ENCODE measurements around the gene EVC2. TPM values are rescaled to one million over a fixed set of nuclear protein-coding genes. Genes with fewer than 3 reads are reported as not detected.
"Not testable (repeated sequence)": the region's sequence is repeated elsewhere in the genome, so short reads cannot be mapped to it uniquely, and the experiment has no call there.

EVC2 gene
- total RNA-seq, 1 experiment from 2014 or later = 2.6 TPM

- no peak for DNase-seq (ENCODE audit: low read depth)
Measured at GRCh38 chr4:5626913-5627312, 81.4 kb downstream of the EVC2 start.

DNA sequence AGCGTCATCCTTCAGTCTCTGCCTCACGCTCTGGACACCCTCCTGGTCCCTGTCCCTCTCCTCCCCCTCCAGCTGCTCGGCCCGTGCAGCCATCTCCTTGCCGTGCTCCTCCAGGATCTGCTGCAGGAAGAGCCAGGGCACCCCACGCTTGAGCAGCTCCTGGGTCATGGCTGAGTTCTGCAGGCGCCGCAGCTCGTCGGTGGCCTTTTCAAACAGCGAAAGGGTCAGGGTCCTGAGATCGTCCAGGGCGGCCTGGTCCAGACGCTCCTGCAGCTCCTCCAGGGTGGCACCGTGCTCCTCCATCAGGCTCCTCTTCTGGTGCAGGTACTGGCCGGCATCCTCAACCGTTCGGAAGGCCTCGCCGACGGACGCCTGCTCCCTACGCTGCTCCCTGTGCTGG is 85.8 kb downstream of the EVC2 start:
- DNase-seq (ENCODE audit: low read depth) = no peak

DNA sequence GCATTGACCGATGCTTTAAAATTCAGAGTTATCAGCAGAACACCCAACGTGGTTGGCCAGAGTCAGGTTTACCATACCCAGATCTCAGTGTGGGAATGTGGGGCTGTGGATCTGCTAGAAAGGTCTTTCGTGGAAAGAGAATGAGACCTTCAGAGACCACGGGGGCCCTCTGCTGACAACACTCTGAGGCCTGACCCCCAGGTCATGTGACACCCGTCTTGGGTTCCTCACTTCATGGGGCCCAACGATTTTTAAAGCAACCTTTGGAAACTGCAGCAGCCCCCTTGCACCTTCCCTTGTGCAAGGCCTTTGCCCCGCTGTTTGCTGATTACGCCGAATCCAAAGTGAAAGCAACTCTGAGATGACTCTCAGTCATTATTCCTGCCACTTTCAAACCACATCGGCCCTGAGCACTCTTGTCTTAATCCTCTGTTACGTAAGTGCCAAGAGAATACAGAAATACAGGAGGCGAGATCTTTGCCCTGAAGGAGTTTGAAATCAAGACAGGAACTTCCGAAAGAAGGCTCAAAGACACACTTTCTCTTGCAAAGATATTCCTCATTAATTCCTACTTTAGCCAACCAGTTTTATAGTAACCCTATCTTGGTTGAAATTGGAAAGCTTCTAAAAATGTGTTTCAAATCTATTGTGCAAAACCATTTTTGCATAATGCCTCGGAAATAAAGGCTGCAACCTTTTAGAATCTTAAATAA is 88.3 kb downstream of the EVC2 start:
- DNase-seq (ENCODE audit: low read depth) = peak; percentile 67

GRCh38 chr4:5618051-5618960 is 90.1 kb downstream of the EVC2 start:
- no peak for DNase-seq (ENCODE audit: low read depth)

- no peak for DNase-seq (ENCODE audit: low read depth)
Measured at GRCh38 chr4:5616331-5616950, 91.9 kb downstream of the EVC2 start.

GRCh38 chr4:5615496-5616075 is 92.8 kb downstream of the EVC2 start:
- no peak for DNase-seq (ENCODE audit: low read depth)

- no peak for DNase-seq (ENCODE audit: low read depth)
Measured at GRCh38 chr4:5611750-5612149, 96.6 kb downstream of the EVC2 start.

GRCh38 chr4:5609306-5610007 is 98.9 kb downstream of the EVC2 start:
- DNase-seq (ENCODE audit: low read depth) = no peak

GRCh38 chr4:5593828-5594227 is 114.5 kb downstream of the EVC2 start:
- DNase-seq (ENCODE audit: low read depth) = not testable (repeated sequence)

- no peak for DNase-seq (ENCODE audit: low read depth)
Measured at GRCh38 chr4:5592272-5592671, 116.1 kb downstream of the EVC2 start.

DNA sequence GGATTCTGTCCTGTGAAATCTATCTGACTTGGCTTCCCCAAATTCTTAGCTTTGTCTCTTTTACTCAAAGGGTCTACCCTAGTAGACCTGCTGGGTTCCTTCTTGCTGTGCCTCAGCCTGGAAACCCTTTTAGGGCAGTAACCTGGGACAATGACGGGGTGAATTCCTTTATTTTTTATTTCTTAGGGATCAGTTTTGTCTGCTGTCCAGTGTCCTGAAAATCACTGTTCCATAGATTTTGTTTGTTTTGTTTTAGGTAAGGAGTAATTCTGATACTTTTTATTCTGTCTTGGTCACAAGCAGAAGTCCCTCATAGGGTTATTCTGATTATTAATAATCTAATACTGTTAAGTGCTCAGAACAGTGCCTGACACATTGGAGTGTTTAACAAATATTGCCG is 118.9 kb downstream of the EVC2 start:
- DNase-seq (ENCODE audit: low read depth) = no peak

DNA sequence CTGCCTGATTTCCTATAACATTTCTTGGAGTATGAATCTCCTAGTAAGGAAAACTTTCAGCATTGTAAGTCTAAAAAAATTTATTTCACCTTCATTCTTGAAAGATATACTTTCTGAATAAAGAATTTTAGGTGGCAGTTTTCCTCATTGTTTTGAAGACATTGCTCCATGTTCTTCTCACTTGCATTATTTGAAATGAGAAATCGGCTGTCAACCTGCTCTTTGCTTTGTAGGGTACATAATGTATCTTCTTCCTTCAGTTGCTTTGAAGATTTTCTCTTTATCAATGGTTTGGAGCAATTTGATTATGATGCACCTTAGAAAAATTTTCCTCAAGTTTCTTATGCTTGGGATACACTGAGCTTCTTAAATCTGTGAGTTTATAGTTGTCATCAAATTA is 120.3 kb downstream of the EVC2 start:
- DNase-seq (ENCODE audit: low read depth) = no peak

GRCh38 chr4:5575941-5576340 is 132.4 kb downstream of the EVC2 start:
- no peak for DNase-seq (ENCODE audit: low read depth)

GRCh38 chr4:5574386-5574785 is 134.0 kb downstream of the EVC2 start:
- DNase-seq (ENCODE audit: low read depth) = no peak

- no peak for DNase-seq (ENCODE audit: low read depth)
Measured at GRCh38 chr4:5573965-5574364, 134.4 kb downstream of the EVC2 start.

- DNase-seq (ENCODE audit: low read depth) = no peak
Measured at GRCh38 chr4:5572751-5573150, 135.6 kb downstream of the EVC2 start.

DNA sequence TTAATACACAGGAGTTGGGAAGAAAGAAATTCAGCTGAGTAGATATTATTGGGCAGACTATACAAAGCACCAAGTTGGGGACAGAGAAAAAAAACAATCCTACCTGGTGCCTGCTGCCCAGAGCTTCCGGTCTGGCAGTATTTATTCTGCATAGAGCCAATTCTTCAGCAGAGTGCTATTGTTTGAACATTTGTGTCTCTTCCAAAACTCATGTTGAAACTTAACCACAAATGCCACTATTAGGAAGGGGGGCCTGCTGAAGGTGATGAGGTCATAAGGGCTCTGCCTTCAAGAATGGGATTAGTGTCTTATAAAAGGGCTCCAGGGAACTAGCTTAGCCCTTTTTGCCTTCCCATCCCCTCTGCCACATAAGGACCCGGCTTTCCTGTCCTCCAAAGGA is 136.2 kb downstream of the EVC2 start:
- DNase-seq (ENCODE audit: low read depth) = peak; percentile 19

- no peak for DNase-seq (ENCODE audit: low read depth)
Measured at GRCh38 chr4:5571646-5572045, 136.7 kb downstream of the EVC2 start.

GRCh38 chr4:5569451-5569850 is 138.9 kb downstream of the EVC2 start:
- no peak for DNase-seq (ENCODE audit: low read depth)

DNA sequence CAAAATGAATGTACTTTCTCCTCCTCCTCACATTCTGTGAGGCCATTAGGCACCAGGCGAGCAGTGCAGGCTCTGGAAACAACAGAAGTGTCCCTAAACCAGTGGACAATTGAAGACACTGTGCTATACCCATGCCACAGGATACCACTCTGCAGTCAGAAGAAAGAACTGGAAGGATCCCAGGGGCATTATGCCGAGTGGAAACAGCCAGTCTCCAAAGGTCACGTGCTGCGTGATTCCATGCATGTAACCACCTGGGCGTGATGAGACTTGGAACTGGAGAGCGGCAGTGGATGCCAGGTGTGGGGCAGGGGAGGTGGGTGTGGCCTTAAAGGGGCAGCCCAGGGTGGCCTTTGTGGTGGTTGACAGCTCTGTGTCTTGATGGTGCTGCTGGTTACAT is 139.4 kb downstream of the EVC2 start:
- no peak for DNase-seq (ENCODE audit: low read depth)

DNA sequence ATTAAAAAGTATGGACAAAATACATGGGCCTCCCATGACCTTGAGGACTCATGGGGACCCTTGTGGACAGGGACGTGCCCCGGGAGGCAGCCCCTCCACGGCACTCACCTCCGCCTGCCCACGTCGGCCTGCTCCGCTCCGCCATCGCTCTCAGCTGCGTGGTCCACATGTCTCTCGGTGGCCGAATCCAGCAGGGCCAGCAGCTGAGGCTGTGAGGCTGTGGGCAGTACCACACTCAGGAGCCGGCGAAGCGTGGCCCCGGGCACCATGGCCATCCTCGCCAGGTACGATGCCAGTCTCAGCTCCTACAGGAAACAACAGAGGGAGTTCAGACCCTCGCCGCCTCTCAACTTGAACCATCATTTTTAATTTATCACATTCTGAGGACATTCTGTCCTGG is 140.0 kb downstream of the EVC2 start:
- no peak for DNase-seq (ENCODE audit: low read depth)

DNA sequence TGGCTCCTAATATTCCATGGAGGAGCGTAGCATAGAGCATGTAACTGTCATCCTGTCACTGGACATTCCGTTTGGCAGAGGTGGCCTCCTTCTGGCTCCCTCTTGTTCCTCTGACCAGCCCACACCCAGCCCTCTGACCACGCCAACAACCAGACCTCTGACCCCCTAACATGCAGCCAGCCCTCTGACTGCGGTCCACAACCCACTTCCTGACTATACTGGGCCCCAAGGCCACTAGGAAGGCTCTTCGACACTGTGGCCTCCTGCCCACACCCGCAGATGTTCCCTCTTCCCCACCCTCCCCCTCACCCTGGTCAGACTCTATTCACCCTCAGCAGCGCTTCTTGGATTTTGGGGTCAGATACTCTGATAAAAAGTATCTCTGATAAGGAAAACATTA is 141.4 kb downstream of the EVC2 start:
- peak; percentile 67 for DNase-seq (ENCODE audit: low read depth)

All from RPMI7951 (cell line).